HL-60 (cell line): ENCODE results near the gene PRKD1.

Experiments
- DNase-seq, 2 experiments: peaks; one replicate each; pipeline ENCODE4 v3.0.0-alpha.2; 2010 to 2020; ENCODE audit warnings: low read depth in 1 of 2, low spot score in 1 of 2
- H3K27ac ChIP-seq: fragments of 250-450 bp; sonication (Bioruptor Pico); replicated peaks from 2 replicates; pipeline ENCODE4 v1.5.1; 2020; ENCODE audit warnings: mild to moderate bottlenecking, moderate library complexity
- H3K27me3 ChIP-seq: fragments of 250-450 bp; sonication (Bioruptor Pico); 2 replicates; pipeline ENCODE4 v1.5.1; 2021; ENCODE audit warnings: mild to moderate bottlenecking, moderate library complexity; ENCODE audit not compliant: insufficient read depth, poor library complexity, severe bottlenecking
- H3K4me3 ChIP-seq: replicated peaks from 2 replicates; pipeline ENCODE4 v1.5.1; 2011; ENCODE audit warnings: mild to moderate bottlenecking, control low read depth, low read length; ENCODE audit not compliant: insufficient read depth
- CTCF ChIP-seq: IDR thresholded peaks from one replicate; pipeline ENCODE4 v1.5.1; 2011; ENCODE audit warnings: low read length, control low read depth, inconsistent platforms; ENCODE audit not compliant: insufficient read depth
- GABPA ChIP-seq: IDR thresholded peaks from 2 replicates; pipeline ENCODE4 v1.6.1; 2012; ENCODE audit warnings: low read depth
- POLR2AphosphoS5 ChIP-seq: IDR thresholded peaks from 2 replicates; pipeline ENCODE4 v1.6.1; 2012; ENCODE audit warnings: low read depth
- REST ChIP-seq: IDR thresholded peaks from 2 replicates; pipeline ENCODE4 v1.6.1; 2012; ENCODE audit warnings: low read depth; ENCODE audit not compliant: insufficient replicate concordance
- SPI1 ChIP-seq: IDR thresholded peaks from 2 replicates; pipeline ENCODE4 v1.6.1; 2012; ENCODE audit warnings: low read depth, mild to moderate bottlenecking, borderline replicate concordance

PRKD1 gene

GRCh38 chr14:29754134-29754533 is 173.5 kb downstream of the PRKD1 start:
- H3K4me3 ChIP-seq = no peak overlapping the region
- no peak for DNase-seq
- no peak overlapping the region for H3K27ac ChIP-seq
- TF ChIP-seq SPI1 (no peak), POLR2AphosphoS5 (no peak), REST (no peak), CTCF (no peak), GABPA (no peak)
- no peaks in the 10 kb centered on the region for H3K27me3 ChIP-seq

- no peak for TF ChIP-seq POLR2AphosphoS5
- TF ChIP-seq GABPA = no peak
- TF ChIP-seq CTCF = no peak
- H3K27ac ChIP-seq = no peak overlapping the region
These were observed 175.3 kb downstream of the PRKD1 start for GRCh38 chr14:29752221-29752923.

GRCh38 chr14:29749829-29750228 is 177.8 kb downstream of the PRKD1 start:
- H3K4me3 ChIP-seq = no peak overlapping the region
- H3K27me3 ChIP-seq = no peaks in the 10 kb centered on the region
- DNase-seq = no peak
- TF ChIP-seq SPI1 (no peak), CTCF (no peak), REST (no peak), POLR2AphosphoS5 (no peak), GABPA (no peak)
- no peak overlapping the region for H3K27ac ChIP-seq

More at GRCh38 chr14:29752221-29752923, 175.3 kb downstream of the PRKD1 start:
- Histone ChIP-seq H3K27me3 (no peaks in the 10 kb centered on the region), H3K4me3 (no peak overlapping the region)
- no peak for DNase-seq

GRCh38 chr14:29749327-29749726 is 178.3 kb downstream of the PRKD1 start:
- DNase-seq = no peak
- Histone ChIP-seq H3K27me3 (no peaks in the 10 kb centered on the region), H3K27ac (no peak overlapping the region), H3K4me3 (no peak overlapping the region)
- no peak for TF ChIP-seq POLR2AphosphoS5
- TF ChIP-seq REST = no peak
- no peak for TF ChIP-seq GABPA
- TF ChIP-seq SPI1 = no peak
